Measurements from ENCODE around the gene LHFPL3.

GRCh38 chr7:104450861-104451260 is 122.5 kb downstream of the LHFPL3 start:
- TF ChIP-seq POLR2AphosphoS5 (IDR thresholded peaks at IDR 0.05; ENCODE audit: insufficient read depth, low read depth, low read length) (no peak), POLR2A (IDR thresholded peaks at IDR 0.05; ENCODE audit: low read depth, low read length) (no peak)

Data from endothelial cell of umbilical vein (primary cell).